Measurements from ENCODE around the gene PAK1IP1. TPM values are rescaled to one million over a fixed set of nuclear protein-coding genes. Genes with fewer than 3 reads are reported as not detected.

Gene PAK1IP1
- polyA plus RNA-seq, 1 donor from 2014 or later: 30.4 TPM

GRCh38 chr6:10684618-10685017 is 10.2 kb upstream of the PAK1IP1 start:
- Histone ChIP-seq H3K9me3 (ENCODE audit: low read length) (no peaks in the 10 kb centered on the region), H3K27me3 (ENCODE audit: insufficient read depth, low read depth, low read length) (no peaks in the 10 kb centered on the region), H3K4me3 (ENCODE audit: low read length) (no peak overlapping the region), H3K36me3 (ENCODE audit: insufficient read depth, low read length) (no peaks in the 10 kb centered on the region), H2AFZ (ENCODE audit: low read depth, low read length) (no peak overlapping the region), H3K4me2 (ENCODE audit: low read length) (no peak overlapping the region), H4K20me1 (ENCODE audit: insufficient read depth) (no peaks in the 10 kb centered on the region), H3K79me2 (replicated peaks; ENCODE audit: insufficient read depth, low read length) (no peaks in the 10 kb centered on the region), H3F3A (ENCODE audit: insufficient read depth, low read length, poor library complexity, severe bottlenecking) (no peaks in the 10 kb centered on the region), H3K9me2 (ENCODE audit: insufficient read depth, low read length) (no peaks in the 10 kb centered on the region), H3K27ac (ENCODE audit: low read length) (no peak overlapping the region), H3K9ac (ENCODE audit: low read length) (no peak overlapping the region)
- TF ChIP-seq REST (IDR thresholded peaks at IDR 0.05; ENCODE audit: borderline replicate concordance) (no peak), POLR2AphosphoS5 (IDR thresholded peaks at IDR 0.05) (no peak), EZH2 (IDR thresholded peaks at IDR 0.05; ENCODE audit: borderline replicate concordance, insufficient read depth, low read length, poor library complexity, severe bottlenecking) (no peak), MXI1 (conservative IDR thresholded peaks at IDR 0.05; ENCODE audit: poor library complexity, severe bottlenecking) (no peak), SMC3 (conservative IDR thresholded peaks at IDR 0.05; ENCODE audit: poor library complexity) (no peak), CTCF (IDR thresholded peaks at IDR 0.05; ENCODE audit: poor library complexity, severe bottlenecking) (no peak), TAF1 (IDR thresholded peaks at IDR 0.05; ENCODE audit: low read depth) (no peak), RAD21 (conservative IDR thresholded peaks at IDR 0.05) (no peak), EP300 (conservative IDR thresholded peaks at IDR 0.05; ENCODE audit: poor library complexity, severe bottlenecking) (no peak)

GRCh38 chr6:10685092-10685915 is 9.5 kb upstream of the PAK1IP1 start:
- H4K20me1 ChIP-seq (ENCODE audit: insufficient read depth): no peaks in the 10 kb centered on the region
- no peaks in the 10 kb centered on the region for H3K9me2 ChIP-seq (ENCODE audit: insufficient read depth, low read length)
- H3K9me3 ChIP-seq (ENCODE audit: low read length): no peaks in the 10 kb centered on the region
- H3K36me3 ChIP-seq (ENCODE audit: insufficient read depth, low read length): no peaks in the 10 kb centered on the region
- H2AFZ ChIP-seq (ENCODE audit: low read depth, low read length): no peak overlapping the region
- no peak overlapping the region for H3K9ac ChIP-seq (ENCODE audit: low read length)
- no peaks in the 10 kb centered on the region for H3K79me2 ChIP-seq (replicated peaks; ENCODE audit: insufficient read depth, low read length)
- no peak overlapping the region for H3K4me2 ChIP-seq (ENCODE audit: low read length)
- no peak overlapping the region for H3K27ac ChIP-seq (ENCODE audit: low read length)
- H3K4me3 ChIP-seq (ENCODE audit: low read length): no peak overlapping the region
- no peaks in the 10 kb centered on the region for H3K27me3 ChIP-seq (ENCODE audit: insufficient read depth, low read depth, low read length)
- no peaks in the 10 kb centered on the region for H3F3A ChIP-seq (ENCODE audit: insufficient read depth, low read length, poor library complexity, severe bottlenecking)
- TF ChIP-seq EP300 (conservative IDR thresholded peaks at IDR 0.05; ENCODE audit: poor library complexity, severe bottlenecking) (no peak), POLR2AphosphoS5 (IDR thresholded peaks at IDR 0.05) (no peak), RAD21 (conservative IDR thresholded peaks at IDR 0.05) (no peak), REST (IDR thresholded peaks at IDR 0.05; ENCODE audit: borderline replicate concordance) (no peak), MXI1 (conservative IDR thresholded peaks at IDR 0.05; ENCODE audit: poor library complexity, severe bottlenecking) (no peak), CTCF (IDR thresholded peaks at IDR 0.05; ENCODE audit: poor library complexity, severe bottlenecking) (no peak), EZH2 (IDR thresholded peaks at IDR 0.05; ENCODE audit: borderline replicate concordance, insufficient read depth, low read length, poor library complexity, severe bottlenecking) (no peak), TAF1 (IDR thresholded peaks at IDR 0.05; ENCODE audit: low read depth) (no peak), SMC3 (conservative IDR thresholded peaks at IDR 0.05; ENCODE audit: poor library complexity) (no peak)

All from neural cell (in vitro differentiated cells).